ENCODE data around the gene STMN1. TPM values are rescaled to one million over a fixed set of nuclear protein-coding genes. Genes with fewer than 3 reads are reported as not detected.
A peak's percentile ranks its signal among the peaks of the same experiment; 100 is the strongest.

The STMN1 gene
- total RNA-seq, 1 experiment from 2014 or later: 418 TPM

DNA sequence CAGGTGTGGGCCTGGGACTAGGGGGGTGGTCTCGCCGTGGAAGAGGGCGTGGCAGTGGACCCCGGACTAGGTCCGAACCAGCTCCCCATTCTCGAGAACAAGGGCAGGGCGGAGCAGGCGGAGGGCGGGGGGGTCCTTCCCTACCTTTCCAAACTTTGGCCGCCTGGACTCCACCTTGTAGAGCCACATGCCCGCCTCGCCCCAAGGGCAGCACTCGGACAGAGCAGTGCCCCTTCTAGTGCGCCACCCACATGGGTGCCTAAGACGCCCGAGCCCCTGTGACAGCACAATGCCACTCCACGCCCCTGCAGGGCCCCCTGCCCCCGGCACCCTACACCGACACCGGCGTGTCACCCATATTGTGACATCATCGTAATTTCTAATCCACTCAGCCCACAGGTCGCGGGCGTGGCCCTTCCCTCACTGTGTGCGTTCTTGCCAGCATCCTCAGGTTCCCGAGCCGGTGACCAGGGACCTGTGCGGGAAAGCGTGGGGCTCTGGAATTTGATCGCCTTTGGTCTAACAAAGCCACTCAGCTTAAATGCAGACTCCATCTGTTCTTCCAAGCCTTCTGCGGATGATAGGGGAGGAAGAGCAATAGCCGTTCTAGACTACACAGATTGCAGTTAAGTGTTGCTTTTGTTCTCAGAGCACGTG, 553 bp upstream of the STMN1 start:
- Mint-ChIP-seq H3K4me3 (peak overlapping the region; percentile 79), H3K27ac (peak overlapping the region; percentile 73), H3K36me3 (peaks cover 30% of the 10 kb centered on the region), H3K27me3 (ENCODE audit: low read depth) (no peaks in the 10 kb centered on the region; the same call in none of the 2 replicates), H3K4me1 (peaks cover 27% of the 10 kb centered on the region), H3K9me3 (no peaks in the 10 kb centered on the region)
- ATAC-seq: peak; percentile 11
- POLR2A ChIA-PET: interaction anchor here (0.7 to 1.4 kb wide), 3 partner anchors 11 to 90 kb away, joined by 3 to 4 read pairs (median 4); partner anchors contain the start of gene PAQR7
- 0 out of 2 replicates have a peak, but pooled peaks have one; percentile 51 for TF ChIP-seq TEAD1 (CRISPR knock-in tag; IDR thresholded peaks at IDR 0.05)
- no peak for TF ChIP-seq IRF2 (CRISPR knock-in tag; IDR thresholded peaks at IDR 0.05; ENCODE audit: borderline replicate concordance, low read depth)
- TF ChIP-seq, protein P1, sequence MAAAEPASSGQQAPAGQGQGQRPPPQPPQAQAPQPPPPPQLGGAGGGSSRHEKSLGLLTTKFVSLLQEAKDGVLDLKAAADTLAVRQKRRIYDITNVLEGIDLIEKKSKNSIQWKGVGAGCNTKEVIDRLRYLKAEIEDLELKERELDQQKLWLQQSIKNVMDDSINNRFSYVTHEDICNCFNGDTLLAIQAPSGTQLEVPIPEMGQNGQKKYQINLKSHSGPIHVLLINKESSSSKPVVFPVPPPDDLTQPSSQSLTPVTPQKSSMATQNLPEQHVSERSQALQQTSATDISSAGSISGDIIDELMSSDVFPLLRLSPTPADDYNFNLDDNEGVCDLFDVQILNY (CRISPR knock-in tag; IDR thresholded peaks at IDR 0.05): peak; percentile 2; the same call in 1 of the 2 replicates
- TF ChIP-seq, protein P2, sequence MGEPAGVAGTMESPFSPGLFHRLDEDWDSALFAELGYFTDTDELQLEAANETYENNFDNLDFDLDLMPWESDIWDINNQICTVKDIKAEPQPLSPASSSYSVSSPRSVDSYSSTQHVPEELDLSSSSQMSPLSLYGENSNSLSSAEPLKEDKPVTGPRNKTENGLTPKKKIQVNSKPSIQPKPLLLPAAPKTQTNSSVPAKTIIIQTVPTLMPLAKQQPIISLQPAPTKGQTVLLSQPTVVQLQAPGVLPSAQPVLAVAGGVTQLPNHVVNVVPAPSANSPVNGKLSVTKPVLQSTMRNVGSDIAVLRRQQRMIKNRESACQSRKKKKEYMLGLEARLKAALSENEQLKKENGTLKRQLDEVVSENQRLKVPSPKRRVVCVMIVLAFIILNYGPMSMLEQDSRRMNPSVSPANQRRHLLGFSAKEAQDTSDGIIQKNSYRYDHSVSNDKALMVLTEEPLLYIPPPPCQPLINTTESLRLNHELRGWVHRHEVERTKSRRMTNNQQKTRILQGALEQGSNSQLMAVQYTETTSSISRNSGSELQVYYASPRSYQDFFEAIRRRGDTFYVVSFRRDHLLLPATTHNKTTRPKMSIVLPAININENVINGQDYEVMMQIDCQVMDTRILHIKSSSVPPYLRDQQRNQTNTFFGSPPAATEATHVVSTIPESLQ (CRISPR knock-in tag; IDR thresholded peaks at IDR 0.05): no peak
- no peak for TF ChIP-seq AR (CRISPR knock-in tag; IDR thresholded peaks at IDR 0.05)
- TF ChIP-seq FOXJ3 (CRISPR knock-in tag; IDR thresholded peaks at IDR 0.05; ENCODE audit: borderline replicate concordance): no peak
- 0 out of 2 replicates have a peak, but pooled peaks have one; percentile 7 for TF ChIP-seq RELA (CRISPR knock-in tag; IDR thresholded peaks at IDR 0.05; ENCODE audit: borderline replicate concordance)
- peak; percentile 29; the same call in 1 of the 2 replicates for TF ChIP-seq MAX (CRISPR knock-in tag; IDR thresholded peaks at IDR 0.05)
- DNase-seq (ENCODE audit: low spot score): peak; percentile 33
- CTCF ChIA-PET: interaction anchor here (1.2 to 3.6 kb wide), 2 partner anchors 11 to 91 kb away, joined by 4 to 31 read pairs; partner anchors contain the start of gene PAFAH2

DNA sequence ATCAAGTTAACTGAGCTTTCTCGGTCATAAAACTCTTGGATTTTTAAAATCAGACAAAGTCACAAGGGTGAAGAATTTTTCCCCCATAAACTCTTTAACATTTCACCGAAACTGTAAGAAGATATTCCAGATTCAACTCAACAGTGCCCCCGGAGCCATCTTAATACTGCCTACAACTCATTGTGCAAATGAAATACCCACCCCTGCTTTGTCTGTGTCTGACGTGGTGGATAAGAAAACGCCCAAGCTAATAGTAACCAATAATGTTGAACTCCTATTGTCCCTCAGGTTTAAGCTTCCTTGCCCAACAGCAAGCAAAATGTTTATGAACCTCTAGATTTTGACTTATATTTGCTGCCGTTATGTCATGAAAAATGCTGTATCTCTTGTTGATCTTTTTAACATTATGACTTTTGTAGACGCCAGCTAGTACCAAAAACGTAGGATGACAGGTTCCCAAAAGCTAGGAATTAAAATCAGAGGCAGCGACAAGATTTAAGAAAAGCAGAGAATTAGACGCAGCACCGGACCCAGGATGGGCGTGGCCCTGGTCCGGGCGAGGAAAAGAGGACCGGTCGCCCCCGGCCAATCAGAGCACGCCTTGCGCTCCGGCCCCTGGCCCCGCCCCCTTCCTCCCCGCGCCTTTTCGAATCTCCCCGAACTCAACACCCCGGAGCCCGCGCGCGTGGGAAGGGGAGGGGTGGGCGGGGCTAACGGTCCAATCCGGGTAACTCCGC, 1.1 kb downstream of the STMN1 start:
- peak overlapping the region; percentile 17 for H3K27ac Mint-ChIP-seq
- no peaks in the 10 kb centered on the region for H3K9me3 Mint-ChIP-seq
- ATAC-seq: peak; percentile 69
- H3K27me3 Mint-ChIP-seq (ENCODE audit: low read depth): no peaks in the 10 kb centered on the region; the same call in 1 of the 2 replicates
- DNase-seq (ENCODE audit: low spot score): peak; percentile 96
- peaks cover 46% of the 10 kb centered on the region for H3K36me3 Mint-ChIP-seq
- H3K4me3 Mint-ChIP-seq: peak overlapping the region; percentile 92
- peak; percentile 91; the same call in 1 of the 2 replicates for TF ChIP-seq MYBL2 (CRISPR knock-in tag; IDR thresholded peaks at IDR 0.05)
- TF ChIP-seq NFATC4 (CRISPR knock-in tag; IDR thresholded peaks at IDR 0.05): no peak
- peak; percentile 37; the same call in 1 of the 2 replicates for TF ChIP-seq SP1 (CRISPR knock-in tag; conservative IDR thresholded peaks at IDR 0.05)
- POLR2A ChIA-PET: interaction anchor here (1.1 to 1.5 kb wide), 2 partner anchors 30 to 93 kb away, joined by 3 to 5 read pairs; partner anchors contain the start of gene PAFAH2
- CTCF ChIA-PET: interaction anchor here (1.0 to 3.6 kb wide), 6 partner anchors 9 to 130 kb away, joined by 3 to 31 read pairs (median 4); partner anchors contain the start of genes EXTL1 and PAFAH2
- peaks cover 27% of the 10 kb centered on the region for H3K4me1 Mint-ChIP-seq

GRCh38 chr1:25903986-25904385, 2.2 kb downstream of the STMN1 start:
- no peak for DNase-seq (ENCODE audit: low spot score)
- peaks cover 27% of the 10 kb centered on the region for H3K4me1 Mint-ChIP-seq
- ATAC-seq: no peak
- ChIA-PET CTCF (interaction anchor here (1.1 to 1.9 kb wide), 3 partner anchors 8 to 131 kb away, joined by 3 to 9 read pairs (median 5); no protein-coding TSS in a partner anchor), POLR2A (no interaction called here)
- no peaks in the 10 kb centered on the region; the same call in 1 of the 2 replicates for H3K27me3 Mint-ChIP-seq (ENCODE audit: low read depth)
- H3K36me3 Mint-ChIP-seq: peaks cover 57% of the 10 kb centered on the region
- peak overlapping the region; percentile 17 for H3K27ac Mint-ChIP-seq
- no peaks in the 10 kb centered on the region for H3K9me3 Mint-ChIP-seq
- H3K4me3 Mint-ChIP-seq: peak overlapping the region; percentile 92
- TF ChIP-seq SMAD3 (CRISPR knock-in tag; IDR thresholded peaks at IDR 0.05; ENCODE audit: borderline replicate concordance) (no peak), ZNF263 (CRISPR knock-in tag; IDR thresholded peaks at IDR 0.05; ENCODE audit: low read depth) (no peak), SP1 (CRISPR knock-in tag; conservative IDR thresholded peaks at IDR 0.05) (no peak), ATF1 (CRISPR knock-in tag; IDR thresholded peaks at IDR 0.05) (no peak), ZNF512 (CRISPR knock-in tag; IDR thresholded peaks at IDR 0.05; ENCODE audit: borderline replicate concordance) (no peak)
- TF ChIP-seq, protein P3, sequence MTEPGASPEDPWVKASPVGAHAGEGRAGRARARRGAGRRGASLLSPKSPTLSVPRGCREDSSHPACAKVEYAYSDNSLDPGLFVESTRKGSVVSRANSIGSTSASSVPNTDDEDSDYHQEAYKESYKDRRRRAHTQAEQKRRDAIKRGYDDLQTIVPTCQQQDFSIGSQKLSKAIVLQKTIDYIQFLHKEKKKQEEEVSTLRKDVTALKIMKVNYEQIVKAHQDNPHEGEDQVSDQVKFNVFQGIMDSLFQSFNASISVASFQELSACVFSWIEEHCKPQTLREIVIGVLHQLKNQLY (CRISPR knock-in tag; IDR thresholded peaks at IDR 0.05): no peak
- TF ChIP-seq, protein P4, sequence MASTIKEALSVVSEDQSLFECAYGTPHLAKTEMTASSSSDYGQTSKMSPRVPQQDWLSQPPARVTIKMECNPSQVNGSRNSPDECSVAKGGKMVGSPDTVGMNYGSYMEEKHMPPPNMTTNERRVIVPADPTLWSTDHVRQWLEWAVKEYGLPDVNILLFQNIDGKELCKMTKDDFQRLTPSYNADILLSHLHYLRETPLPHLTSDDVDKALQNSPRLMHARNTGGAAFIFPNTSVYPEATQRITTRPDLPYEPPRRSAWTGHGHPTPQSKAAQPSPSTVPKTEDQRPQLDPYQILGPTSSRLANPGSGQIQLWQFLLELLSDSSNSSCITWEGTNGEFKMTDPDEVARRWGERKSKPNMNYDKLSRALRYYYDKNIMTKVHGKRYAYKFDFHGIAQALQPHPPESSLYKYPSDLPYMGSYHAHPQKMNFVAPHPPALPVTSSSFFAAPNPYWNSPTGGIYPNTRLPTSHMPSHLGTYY (CRISPR knock-in tag; IDR thresholded peaks at IDR 0.05): no peak
